ENCODE measurements around the gene TBX10. TPM values are rescaled to one million over a fixed set of nuclear protein-coding genes. Genes with fewer than 3 reads are reported as not detected.
"Not testable (repeated sequence)": the region's sequence is repeated elsewhere in the genome, so short reads cannot be mapped to it uniquely, and the experiment has no call there.

TBX10 gene
- total RNA-seq, 2 experiments from 2014 or later = 2.4 to 5.3 TPM

GRCh38 chr11:67627441-67627811, 12.1 kb downstream of the TBX10 start:
- H3K27ac ChIP-seq (ENCODE audit: low read depth, low read length, poor library complexity, severe bottlenecking) = no peak overlapping the region
- intact Hi-C loops (cut with micrococcal nuclease; ENCODE audit: unreplicated experiment) = loop anchor here (5.0 kb wide), 1 partner anchor 165 kb away; no protein-coding TSS in a partner anchor

GRCh38 chr11:67626970-67627369, 12.6 kb downstream of the TBX10 start:
- CTCF ChIA-PET (ENCODE audit: unreplicated experiment) = no interaction called here
- Histone ChIP-seq H3K4me1 (ENCODE audit: insufficient read depth, low read length, poor library complexity, severe bottlenecking) (peaks cover 23% of the 10 kb centered on the region), H3K27ac (ENCODE audit: low read depth, low read length, poor library complexity, severe bottlenecking) (no peak overlapping the region), H3K9me2 (ENCODE audit: insufficient read depth, low read length) (no peaks in the 10 kb centered on the region), H2AFZ (ENCODE audit: low read length) (no peak overlapping the region), H3K36me3 (ENCODE audit: insufficient read depth, low read length) (no peaks in the 10 kb centered on the region), H3K9me3 (ENCODE audit: low read length) (no peaks in the 10 kb centered on the region), H3K79me2 (ENCODE audit: insufficient read depth, low read depth, low read length) (no peaks in the 10 kb centered on the region), H4K20me1 (ENCODE audit: insufficient read depth, low read length) (no peaks in the 10 kb centered on the region), H3K4me3 (ENCODE audit: low read depth, low read length, poor library complexity, severe bottlenecking) (no peak overlapping the region), H3K4me2 (ENCODE audit: low read length) (no peak overlapping the region)
- no TSS peak for BruUV-seq (replicated peaks)
- DNase-seq (ENCODE audit: low spot score) = no peak
- intact Hi-C loops (cut with micrococcal nuclease; ENCODE audit: unreplicated experiment) = loop anchor here (5.0 kb wide), 1 partner anchor 165 kb away; no protein-coding TSS in a partner anchor
- no peak for TF ChIP-seq EZH2phosphoT487 (IDR thresholded peaks at IDR 0.05; ENCODE audit: borderline replicate concordance, low read depth, low read length)
- TF ChIP-seq CTCF (conservative IDR thresholded peaks at IDR 0.05; ENCODE audit: low read length) = no peak
- POLR2A ChIA-PET = interaction anchor here (1.2 kb wide), 1 partner anchor 18 kb away, joined by 5 read pairs; no protein-coding TSS in a partner anchor

More at GRCh38 chr11:67627441-67627811, 12.1 kb downstream of the TBX10 start:
- CTCF ChIA-PET (ENCODE audit: unreplicated experiment) = no interaction called here
- H3K4me2 ChIP-seq (ENCODE audit: low read length) = no peak overlapping the region
- H3K9me3 ChIP-seq (ENCODE audit: low read length) = no peaks in the 10 kb centered on the region
- TF ChIP-seq EZH2phosphoT487 (IDR thresholded peaks at IDR 0.05; ENCODE audit: borderline replicate concordance, low read depth, low read length) (no peak), CTCF (conservative IDR thresholded peaks at IDR 0.05; ENCODE audit: low read length) (no peak)
- POLR2A ChIA-PET = interaction anchor here (0.9 kb wide), 1 partner anchor 40 kb away, joined by 3 read pairs; no protein-coding TSS in a partner anchor
- H3K36me3 ChIP-seq (ENCODE audit: insufficient read depth, low read length) = no peaks in the 10 kb centered on the region
- no peaks in the 10 kb centered on the region for H3K9me2 ChIP-seq (ENCODE audit: insufficient read depth, low read length)
- H3K4me3 ChIP-seq (ENCODE audit: low read depth, low read length, poor library complexity, severe bottlenecking) = no peak overlapping the region
- H3K4me1 ChIP-seq (ENCODE audit: insufficient read depth, low read length, poor library complexity, severe bottlenecking) = peaks cover 23% of the 10 kb centered on the region
- no TSS peak for BruUV-seq (replicated peaks)
- no peak for DNase-seq (ENCODE audit: low spot score)
- no peaks in the 10 kb centered on the region for H4K20me1 ChIP-seq (ENCODE audit: insufficient read depth, low read length)
- no peaks in the 10 kb centered on the region for H3K79me2 ChIP-seq (ENCODE audit: insufficient read depth, low read depth, low read length)
- H2AFZ ChIP-seq (ENCODE audit: low read length) = no peak overlapping the region

GRCh38 chr11:67626131-67626833, 13.3 kb downstream of the TBX10 start:
- DNase-seq (ENCODE audit: low spot score) = not testable (repeated sequence)

GRCh38 chr11:67623795-67624194, 15.8 kb downstream of the TBX10 start:
- H3K9me2 ChIP-seq (ENCODE audit: insufficient read depth, low read length); BruUV-seq (replicated peaks); H4K20me1 ChIP-seq (ENCODE audit: insufficient read depth, low read length); H3K36me3 ChIP-seq (ENCODE audit: insufficient read depth, low read length); intact Hi-C loops (cut with micrococcal nuclease; ENCODE audit: unreplicated experiment); H3K4me2 ChIP-seq (ENCODE audit: low read length); H3K4me1 ChIP-seq (ENCODE audit: insufficient read depth, low read length, poor library complexity, severe bottlenecking); H3K4me3 ChIP-seq (ENCODE audit: low read depth, low read length, poor library complexity, severe bottlenecking); CTCF ChIA-PET (ENCODE audit: unreplicated experiment); H3K79me2 ChIP-seq (ENCODE audit: insufficient read depth, low read depth, low read length); H2AFZ ChIP-seq (ENCODE audit: low read length); H3K9me3 ChIP-seq (ENCODE audit: low read length); H3K27ac ChIP-seq (ENCODE audit: low read depth, low read length, poor library complexity, severe bottlenecking); POLR2A ChIA-PET; DNase-seq (ENCODE audit: low spot score): not testable (repeated sequence)

More at GRCh38 chr11:67626131-67626833, 13.3 kb downstream of the TBX10 start:
- H3K4me3 ChIP-seq (ENCODE audit: low read depth, low read length, poor library complexity, severe bottlenecking); H3K36me3 ChIP-seq (ENCODE audit: insufficient read depth, low read length); CTCF ChIA-PET (ENCODE audit: unreplicated experiment); H3K9me3 ChIP-seq (ENCODE audit: low read length); H3K79me2 ChIP-seq (ENCODE audit: insufficient read depth, low read depth, low read length); BruUV-seq (replicated peaks); H2AFZ ChIP-seq (ENCODE audit: low read length); H4K20me1 ChIP-seq (ENCODE audit: insufficient read depth, low read length); H3K27ac ChIP-seq (ENCODE audit: low read depth, low read length, poor library complexity, severe bottlenecking); H3K4me2 ChIP-seq (ENCODE audit: low read length); H3K9me2 ChIP-seq (ENCODE audit: insufficient read depth, low read length): not testable (repeated sequence)
- intact Hi-C loops (cut with micrococcal nuclease; ENCODE audit: unreplicated experiment) = loop anchor here (5.0 kb wide), 1 partner anchor 166 kb away; no protein-coding TSS in a partner anchor
- H3K4me1 ChIP-seq (ENCODE audit: insufficient read depth, low read length, poor library complexity, severe bottlenecking) = peaks cover 22% of the 10 kb centered on the region
- POLR2A ChIA-PET = interaction anchor here (1.2 kb wide), 1 partner anchor 19 kb away, joined by 5 read pairs; no protein-coding TSS in a partner anchor

- H3K9me3 ChIP-seq (ENCODE audit: low read length); H3K27ac ChIP-seq (ENCODE audit: low read depth, low read length, poor library complexity, severe bottlenecking); H3K9me2 ChIP-seq (ENCODE audit: insufficient read depth, low read length); POLR2A ChIA-PET; H3K4me1 ChIP-seq (ENCODE audit: insufficient read depth, low read length, poor library complexity, severe bottlenecking); H3K4me2 ChIP-seq (ENCODE audit: low read length); DNase-seq (ENCODE audit: low spot score); H4K20me1 ChIP-seq (ENCODE audit: insufficient read depth, low read length); H2AFZ ChIP-seq (ENCODE audit: low read length); BruUV-seq (replicated peaks); H3K36me3 ChIP-seq (ENCODE audit: insufficient read depth, low read length); intact Hi-C loops (cut with micrococcal nuclease; ENCODE audit: unreplicated experiment); H3K79me2 ChIP-seq (ENCODE audit: insufficient read depth, low read depth, low read length); CTCF ChIA-PET (ENCODE audit: unreplicated experiment); H3K4me3 ChIP-seq (ENCODE audit: low read depth, low read length, poor library complexity, severe bottlenecking): not testable (repeated sequence)
Observed at GRCh38 chr11:67622905-67623304, 16.7 kb downstream of the TBX10 start.

All from OCI-LY7 (cell line).